Glomerular visceral epithelial cell (primary cell): ENCODE data around the gene OR10H2.
"Not testable (repeated sequence)": the region's sequence is repeated elsewhere in the genome, so short reads cannot be mapped to it uniquely, and the experiment has no call there.

Experiments
- DNase-seq: peaks from one replicate; pipeline ENCODE4 v3.0.0-alpha.2; 2016; ENCODE audit errors: extremely low spot score

OR10H2 gene

GRCh38 chr19:15769586-15769985, 41.8 kb downstream of the OR10H2 start:
- no peak for DNase-seq

- not testable (repeated sequence) for DNase-seq
Measured at GRCh38 chr19:15774159-15774558, 46.3 kb downstream of the OR10H2 start.

- DNase-seq = no peak
Measured at GRCh38 chr19:15775249-15775648, 47.4 kb downstream of the OR10H2 start.

DNA sequence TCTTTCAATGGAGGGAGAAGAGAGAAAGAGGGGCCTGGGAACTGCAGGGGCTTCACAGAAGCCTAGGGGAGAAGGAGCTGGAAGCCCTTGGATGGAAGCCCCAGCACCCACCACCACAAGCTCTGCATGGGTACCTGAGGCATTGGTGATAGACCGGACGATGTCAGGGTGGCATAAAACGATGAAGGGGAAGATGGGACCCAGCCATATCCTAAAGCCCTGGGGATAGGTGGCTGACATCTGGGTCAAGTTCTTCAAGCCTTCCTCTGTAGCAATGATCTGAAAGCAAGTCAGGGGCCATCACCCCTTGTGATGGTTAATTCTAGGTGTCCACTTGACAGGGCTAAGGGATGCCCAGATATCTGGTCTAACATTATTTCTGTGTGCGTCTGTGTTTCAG, 48.4 kb downstream of the OR10H2 start:
- DNase-seq = no peak

GRCh38 chr19:15776991-15777970, 49.5 kb downstream of the OR10H2 start:
- no peak for DNase-seq
